GM23338 (cell line): ENCODE measurements around the gene DAP3. TPM values are rescaled to one million over a fixed set of nuclear protein-coding genes. Genes with fewer than 3 reads are reported as not detected.
"Not testable (repeated sequence)": the region's sequence is repeated elsewhere in the genome, so short reads cannot be mapped to it uniquely, and the experiment has no call there.

Experiments
- ATAC-seq: fragments of 200-7000 bp; cut with Tn5 transposase; 3 replicates; pipeline ENCODE4 v1.9.1; 2020
- DNase-seq: peaks from one replicate; pipeline ENCODE4 v3.0.0-alpha.2; 2015; ENCODE audit warnings: low spot score
- H2AFZ ChIP-seq: fragments of 200-600 bp; sonication (generic); 2 replicates; pipeline ENCODE4 v1.8.0; 2016; ENCODE audit warnings: antibody characterized with exemption, mild to moderate bottlenecking, moderate library complexity
- H3F3A ChIP-seq: fragments of 200-600 bp; sonication (generic); replicated peaks from 2 replicates; pipeline ENCODE4 v1.8.0; 2017; ENCODE audit warnings: antibody characterized with exemption, mixed run types, low read depth
- H3K27ac ChIP-seq: fragments of 200-600 bp; sonication (generic); 2 replicates; pipeline ENCODE4 v1.6.1; 2016; ENCODE audit warnings: low read depth
- H3K27me3 ChIP-seq: fragments of 200-600 bp; sonication (generic); 2 replicates; pipeline ENCODE4 v1.8.0; 2016; ENCODE audit warnings: mild to moderate bottlenecking, mixed run types, moderate library complexity; ENCODE audit not compliant: insufficient read depth
- H3K36me3 ChIP-seq: fragments of 200-600 bp; sonication (generic); 2 replicates; pipeline ENCODE4 v1.8.0; 2016; ENCODE audit warnings: mild to moderate bottlenecking; ENCODE audit not compliant: insufficient read depth
- H3K4me1 ChIP-seq: fragments of 200-600 bp; sonication (generic); 2 replicates; pipeline ENCODE4 v1.8.0; 2016; ENCODE audit warnings: mild to moderate bottlenecking, moderate library complexity; ENCODE audit not compliant: insufficient read depth
- H3K4me2 ChIP-seq: fragments of 200-600 bp; sonication (generic); 2 replicates; pipeline ENCODE4 v1.7.1; 2017; ENCODE audit warnings: mixed run types
- H3K4me3 ChIP-seq: fragments of 200-600 bp; sonication (generic); 2 replicates; pipeline ENCODE4 v1.6.1; 2016; ENCODE audit warnings: mixed run types
- H3K79me2 ChIP-seq: fragments of 200-600 bp; sonication (generic); replicated peaks from 2 replicates; pipeline ENCODE4 v1.8.0; 2017; ENCODE audit warnings: mild to moderate bottlenecking; ENCODE audit not compliant: insufficient read depth
- H3K9me2 ChIP-seq: fragments of 200-600 bp; sonication (generic); 2 replicates; pipeline ENCODE4 v1.8.0; 2017; ENCODE audit not compliant: insufficient read depth
- H4K20me1 ChIP-seq: fragments of 200-600 bp; sonication (generic); replicated peaks from 2 replicates; pipeline ENCODE4 v1.8.0; 2017; ENCODE audit warnings: mild to moderate bottlenecking; ENCODE audit not compliant: insufficient read depth
- H3K27ac Mint-ChIP-seq: 2 replicates; pipeline ENCODE4 v1.8.0; 2020; ENCODE audit warnings: inconsistent platforms, mild to moderate bottlenecking, moderate library complexity, mixed read lengths
- H3K27me3 Mint-ChIP-seq: 3 replicates; pipeline ENCODE4 v1.8.0; 2022; ENCODE audit warnings: low read depth, mild to moderate bottlenecking, moderate library complexity, mixed read lengths, inconsistent platforms; ENCODE audit not compliant: insufficient read depth, poor library complexity
- H3K36me3 Mint-ChIP-seq: 3 replicates; pipeline ENCODE4 v1.8.0; 2021; ENCODE audit warnings: low read depth, mild to moderate bottlenecking, inconsistent platforms, moderate library complexity, mixed read lengths
- H3K4me1 Mint-ChIP-seq: 3 replicates; pipeline ENCODE4 v1.8.0; 2020; ENCODE audit warnings: mild to moderate bottlenecking, inconsistent platforms, mixed read lengths
- H3K4me3 Mint-ChIP-seq: 3 replicates; pipeline ENCODE4 v1.8.0; 2021; ENCODE audit warnings: moderate library complexity, mild to moderate bottlenecking, inconsistent platforms, mixed read lengths
- H3K9me3 Mint-ChIP-seq: 3 replicates; pipeline ENCODE4 v1.8.0; 2020; ENCODE audit warnings: moderate library complexity, mild to moderate bottlenecking, inconsistent platforms, mixed read lengths
- CREB1 ChIP-seq: fragments of 250-450 bp; sonication (Bioruptor Pico); IDR thresholded peaks from 2 replicates; pipeline ENCODE4 v1.5.0; 2020; ENCODE audit warnings: low read depth, mild to moderate bottlenecking, moderate library complexity
- CTCF ChIP-seq, 2 experiments: fragments of 200-600 bp in 1 of 2; sonication (generic) in 1 of 2; conservative IDR thresholded peaks; 2 replicates each; pipeline versions ENCODE4 v1.5.1 to v1.6.1; 2016 to 2017; ENCODE audit warnings: antibody characterized with exemption in 2 of 2, low read depth in 2 of 2, mild to moderate bottlenecking in 2 of 2, moderate library complexity in 1 of 2
- ETS1 ChIP-seq: IDR thresholded peaks from 2 replicates; pipeline ENCODE4 v1.6.1; 2016; ENCODE audit warnings: antibody characterized with exemption
- EZH2phosphoT487 ChIP-seq: fragments of 200-600 bp; sonication (generic); IDR thresholded peaks from one replicate; pipeline ENCODE4 v1.8.1; 2018; ENCODE audit warnings: antibody characterized with exemption; ENCODE audit not compliant: unreplicated experiment
- NANOG ChIP-seq: IDR thresholded peaks from 2 replicates; pipeline ENCODE4 v1.6.1; 2016; ENCODE audit warnings: antibody characterized with exemption, borderline replicate concordance
- REST ChIP-seq: IDR thresholded peaks from one replicate; pipeline ENCODE4 v1.6.1; 2018; ENCODE audit warnings: antibody characterized with exemption; ENCODE audit not compliant: unreplicated experiment
- STAT1 ChIP-seq: IDR thresholded peaks from one replicate; pipeline ENCODE4 v1.6.1; 2016; ENCODE audit warnings: antibody characterized with exemption; ENCODE audit not compliant: unreplicated experiment
- ZNF331 ChIP-seq: fragments of 250-450 bp; sonication (Bioruptor Pico); IDR thresholded peaks from 2 replicates; pipeline ENCODE4 v1.5.0; 2020; ENCODE audit warnings: low read depth, mild to moderate bottlenecking, moderate library complexity
- ZNF462 ChIP-seq: fragments of 250-450 bp; sonication (Bioruptor Pico); IDR thresholded peaks from 2 replicates; pipeline ENCODE4 v1.5.0; 2020; ENCODE audit warnings: mild to moderate bottlenecking, moderate library complexity
- polyA plus RNA-seq: library from polyadenylated mRNA; unstranded; fragments of >200 nt; fragmentation: Nextera tagmentation; extraction: Ambion mirVana; gene quantifications from 2 replicates; pipeline ENCODE4 v1.2.1, GENCODE V29; 2016
- total RNA-seq: library from RNA; depleted of rRNA; stranded (reverse); fragments of >200 nt; shearing (Covaris generic); gene quantifications from 2 replicates; pipeline ENCODE4 v1.2.3, GENCODE V29; 2014

Gene DAP3
- total and polyA plus RNA-seq, 2 experiments from 2014 or later = 89.8 to 90.1 TPM

GRCh38 chr1:155767399-155767989, 78.6 kb downstream of the DAP3 start:
- peaks cover 55% of the 10 kb centered on the region for H3K36me3 ChIP-seq
- not testable (repeated sequence) for ATAC-seq, H3K4me3 Mint-ChIP-seq

GRCh38 chr1:155769257-155769656, 80.4 kb downstream of the DAP3 start:
- Histone ChIP-seq H3K36me3 (peaks cover 50% of the 10 kb centered on the region), H3K4me1 (no peaks in the 10 kb centered on the region), H3K4me2 (no peak overlapping the region), H3K4me3 (no peak overlapping the region), H3K79me2 (no peaks in the 10 kb centered on the region), H3K27ac (peak overlapping the region; percentile 42; the same call in 1 of the 2 replicates), H2AFZ (no peak overlapping the region), H4K20me1 (no peaks in the 10 kb centered on the region; the same call in 1 of the 2 replicates), H3K9me2 (no peaks in the 10 kb centered on the region), H3K27me3 (no peaks in the 10 kb centered on the region), H3F3A (no peaks in the 10 kb centered on the region)
- Mint-ChIP-seq H3K27me3 (peaks cover 4% of the 10 kb centered on the region), H3K36me3 (peaks cover 80% of the 10 kb centered on the region), H3K4me1 (no peaks in the 10 kb centered on the region; the same call in 2 of the 3 replicates), H3K27ac (no peak overlapping the region), H3K4me3 (no peak overlapping the region), H3K9me3 (no peaks in the 10 kb centered on the region; the same call in 2 of the 3 replicates)
- no peak for DNase-seq
- ATAC-seq = no peak
- TF ChIP-seq ZNF331 (CRISPR knock-in tag) = no peak
- TF ChIP-seq STAT1 = no peak
- TF ChIP-seq ZNF462 (CRISPR knock-in tag) = no peak
- no peak for TF ChIP-seq NANOG
- TF ChIP-seq EZH2phosphoT487 = no peak
- TF ChIP-seq REST = no peak
- no peak for TF ChIP-seq CTCF (conservative IDR thresholded peaks at IDR 0.05; ENCODE audit: low read depth in 2 of 2)
- TF ChIP-seq ETS1 = no peak
- no peak for TF ChIP-seq CREB1 (CRISPR knock-in tag)

More at GRCh38 chr1:155767399-155767989, 78.6 kb downstream of the DAP3 start:
- H3K4me1 ChIP-seq, H2AFZ ChIP-seq, H3K27me3 ChIP-seq, H4K20me1 ChIP-seq, DNase-seq, H3K9me3 Mint-ChIP-seq, H3K27ac ChIP-seq, H3K4me2 ChIP-seq, H3K27me3 Mint-ChIP-seq, H3K4me1 Mint-ChIP-seq, H3K9me2 ChIP-seq, H3K79me2 ChIP-seq, H3F3A ChIP-seq, H3K4me3 ChIP-seq: not testable (repeated sequence)
- H3K27ac Mint-ChIP-seq = peak overlapping the region; percentile 41
- peaks cover 76% of the 10 kb centered on the region for H3K36me3 Mint-ChIP-seq
